Measurements from ENCODE around the gene COL27A1. TPM values are rescaled to one million over a fixed set of nuclear protein-coding genes. Genes with fewer than 3 reads are reported as not detected.

COL27A1 gene
- total RNA-seq, 2 experiments from 2014 or later, result 1.7 to 1.9 TPM

GRCh38 chr9:114227288-114228015 is 72.1 kb downstream of the COL27A1 start:
- Mint-ChIP-seq H3K27me3 (no peaks in the 10 kb centered on the region), H3K4me3 (no peak overlapping the region), H3K4me1 (no peaks in the 10 kb centered on the region), H3K9me3 (no peaks in the 10 kb centered on the region), H3K27ac (no peak overlapping the region), H3K36me3 (no peaks in the 10 kb centered on the region)
- DNase-seq, result no peak
- POLR2A ChIA-PET, result no interaction called here
- no peak for ATAC-seq (ENCODE audit: low read depth)

GRCh38 chr9:114228016-114228808 is 72.9 kb downstream of the COL27A1 start:
- POLR2A ChIA-PET, result no interaction called here
- no peaks in the 10 kb centered on the region for H3K27me3 Mint-ChIP-seq
- DNase-seq (no peak), ATAC-seq (ENCODE audit: low read depth) (no peak)
- no peak overlapping the region for H3K4me3 Mint-ChIP-seq
- no peaks in the 10 kb centered on the region for H3K9me3 Mint-ChIP-seq
- no peak overlapping the region for H3K27ac Mint-ChIP-seq
- H3K4me1 Mint-ChIP-seq, result no peaks in the 10 kb centered on the region
- no peaks in the 10 kb centered on the region for H3K36me3 Mint-ChIP-seq

GRCh38 chr9:114229295-114229694 is 74.0 kb downstream of the COL27A1 start:
- Mint-ChIP-seq H3K4me1 (no peaks in the 10 kb centered on the region), H3K36me3 (no peaks in the 10 kb centered on the region), H3K4me3 (no peak overlapping the region), H3K27ac (no peak overlapping the region), H3K9me3 (no peaks in the 10 kb centered on the region), H3K27me3 (peaks cover 2% of the 10 kb centered on the region)
- no peak for DNase-seq
- ATAC-seq (ENCODE audit: low read depth), result no peak
- POLR2A ChIA-PET, result no interaction called here

GRCh38 chr9:114230068-114230467 is 74.7 kb downstream of the COL27A1 start:
- no peak overlapping the region for H3K4me3 Mint-ChIP-seq
- ATAC-seq (ENCODE audit: low read depth) (no peak), DNase-seq (no peak)
- no peaks in the 10 kb centered on the region for H3K9me3 Mint-ChIP-seq
- H3K27ac Mint-ChIP-seq, result no peak overlapping the region
- POLR2A ChIA-PET, result no interaction called here
- H3K27me3 Mint-ChIP-seq, result peaks cover 2% of the 10 kb centered on the region
- no peaks in the 10 kb centered on the region for H3K36me3 Mint-ChIP-seq
- no peaks in the 10 kb centered on the region for H3K4me1 Mint-ChIP-seq

- Mint-ChIP-seq H3K4me1 (no peaks in the 10 kb centered on the region), H3K9me3 (no peaks in the 10 kb centered on the region), H3K4me3 (no peak overlapping the region), H3K27ac (no peak overlapping the region), H3K27me3 (peaks cover 2% of the 10 kb centered on the region), H3K36me3 (no peaks in the 10 kb centered on the region)
- POLR2A ChIA-PET, result no interaction called here
- DNase-seq (no peak), ATAC-seq (ENCODE audit: low read depth) (no peak)
These were observed 75.9 kb downstream of the COL27A1 start for GRCh38 chr9:114231273-114231672.

GRCh38 chr9:114231719-114232449 is 76.5 kb downstream of the COL27A1 start:
- POLR2A ChIA-PET, result no interaction called here
- Mint-ChIP-seq H3K4me1 (no peaks in the 10 kb centered on the region), H3K9me3 (no peaks in the 10 kb centered on the region), H3K4me3 (no peak overlapping the region), H3K27ac (no peak overlapping the region), H3K36me3 (no peaks in the 10 kb centered on the region), H3K27me3 (peaks cover 2% of the 10 kb centered on the region)
- no peak for DNase-seq
- ATAC-seq (ENCODE audit: low read depth), result no peak

GRCh38 chr9:114233491-114234185 is 78.3 kb downstream of the COL27A1 start:
- Mint-ChIP-seq H3K9me3 (no peaks in the 10 kb centered on the region), H3K27ac (no peak overlapping the region)

GRCh38 chr9:114235033-114235661 is 79.8 kb downstream of the COL27A1 start:
- ATAC-seq (ENCODE audit: low read depth), result no peak
- no peak overlapping the region for H3K27ac Mint-ChIP-seq
- no peaks in the 10 kb centered on the region for H3K36me3 Mint-ChIP-seq

More at GRCh38 chr9:114233491-114234185, 78.3 kb downstream of the COL27A1 start:
- POLR2A ChIA-PET, result no interaction called here
- Mint-ChIP-seq H3K4me3 (no peak overlapping the region), H3K27me3 (peaks cover 2% of the 10 kb centered on the region), H3K4me1 (no peaks in the 10 kb centered on the region), H3K36me3 (no peaks in the 10 kb centered on the region)
- DNase-seq, result no peak
- no peak for ATAC-seq (ENCODE audit: low read depth)

GRCh38 chr9:114236391-114237138 is 81.2 kb downstream of the COL27A1 start:
- no peak overlapping the region for H3K4me3 Mint-ChIP-seq
- H3K9me3 Mint-ChIP-seq, result no peaks in the 10 kb centered on the region
- POLR2A ChIA-PET, result no interaction called here
- H3K36me3 Mint-ChIP-seq, result no peaks in the 10 kb centered on the region
- ATAC-seq (ENCODE audit: low read depth) (no peak), DNase-seq (no peak)
- H3K4me1 Mint-ChIP-seq, result no peaks in the 10 kb centered on the region
- H3K27me3 Mint-ChIP-seq, result peaks cover 2% of the 10 kb centered on the region
- H3K27ac Mint-ChIP-seq, result no peak overlapping the region

More at GRCh38 chr9:114235033-114235661, 79.8 kb downstream of the COL27A1 start:
- Mint-ChIP-seq H3K4me3 (no peak overlapping the region), H3K9me3 (no peaks in the 10 kb centered on the region), H3K27me3 (peaks cover 2% of the 10 kb centered on the region), H3K4me1 (no peaks in the 10 kb centered on the region)
- POLR2A ChIA-PET, result no interaction called here
- no peak for DNase-seq

GRCh38 chr9:114237247-114237646 is 81.9 kb downstream of the COL27A1 start:
- Mint-ChIP-seq H3K36me3 (no peaks in the 10 kb centered on the region), H3K4me3 (no peak overlapping the region), H3K9me3 (no peaks in the 10 kb centered on the region), H3K27me3 (peaks cover 2% of the 10 kb centered on the region), H3K27ac (no peak overlapping the region), H3K4me1 (no peaks in the 10 kb centered on the region)
- no peak for DNase-seq
- no peak for ATAC-seq (ENCODE audit: low read depth)
- POLR2A ChIA-PET, result no interaction called here

- Mint-ChIP-seq H3K27ac (no peak overlapping the region), H3K4me1 (no peaks in the 10 kb centered on the region), H3K36me3 (no peaks in the 10 kb centered on the region), H3K27me3 (peaks cover 2% of the 10 kb centered on the region), H3K4me3 (no peak overlapping the region), H3K9me3 (no peaks in the 10 kb centered on the region)
- POLR2A ChIA-PET, result no interaction called here
- ATAC-seq (ENCODE audit: low read depth), result no peak
- DNase-seq, result no peak
These were observed 82.4 kb downstream of the COL27A1 start for GRCh38 chr9:114237781-114238180.

GRCh38 chr9:114238472-114238871 is 83.1 kb downstream of the COL27A1 start:
- POLR2A ChIA-PET, result no interaction called here
- Mint-ChIP-seq H3K27me3 (peaks cover 1% of the 10 kb centered on the region), H3K27ac (no peak overlapping the region), H3K4me3 (no peak overlapping the region), H3K36me3 (no peaks in the 10 kb centered on the region), H3K4me1 (no peaks in the 10 kb centered on the region), H3K9me3 (no peaks in the 10 kb centered on the region)
- ATAC-seq (ENCODE audit: low read depth), result no peak
- no peak for DNase-seq
